ENCODE measurements around the gene RAB26.
A peak's percentile ranks its signal among the peaks of the same experiment; 100 is the strongest.

RAB26 gene

DNA sequence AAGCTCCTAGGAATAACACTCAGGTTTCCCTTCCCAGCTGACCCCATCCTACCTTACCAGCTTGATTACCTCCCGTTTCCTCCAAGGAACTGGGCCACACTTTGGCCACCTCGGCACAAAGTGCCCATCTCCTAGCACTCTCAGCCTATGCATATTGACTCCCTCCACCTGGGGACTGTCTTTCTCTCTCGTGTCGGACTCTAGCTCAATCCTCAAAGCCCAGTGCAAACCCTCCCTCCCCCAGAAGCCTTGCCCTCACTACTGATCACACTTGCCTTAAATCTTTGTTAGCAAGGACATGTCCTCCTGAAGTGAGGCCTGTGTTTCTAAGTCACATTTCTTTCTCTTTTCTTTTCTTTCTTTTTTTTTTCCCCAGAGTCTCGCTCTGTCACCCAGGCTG is 2.6 kb upstream of the RAB26 start:
- DNase-seq = no peak
- H3K4me1 Mint-ChIP-seq = peaks cover 7% of the 10 kb centered on the region
- H3K9me3 Mint-ChIP-seq = no peaks in the 10 kb centered on the region
- no peak overlapping the region for H3K27ac Mint-ChIP-seq
- no peak overlapping the region for H3K4me3 Mint-ChIP-seq
- CTCF ChIA-PET = interaction anchor here (1.0 kb wide), 1 partner anchor 124 kb away, joined by 4 read pairs; no protein-coding TSS in a partner anchor
- no peaks in the 10 kb centered on the region for H3K36me3 Mint-ChIP-seq
- H3K27me3 Mint-ChIP-seq = peaks cover 63% of the 10 kb centered on the region

DNA sequence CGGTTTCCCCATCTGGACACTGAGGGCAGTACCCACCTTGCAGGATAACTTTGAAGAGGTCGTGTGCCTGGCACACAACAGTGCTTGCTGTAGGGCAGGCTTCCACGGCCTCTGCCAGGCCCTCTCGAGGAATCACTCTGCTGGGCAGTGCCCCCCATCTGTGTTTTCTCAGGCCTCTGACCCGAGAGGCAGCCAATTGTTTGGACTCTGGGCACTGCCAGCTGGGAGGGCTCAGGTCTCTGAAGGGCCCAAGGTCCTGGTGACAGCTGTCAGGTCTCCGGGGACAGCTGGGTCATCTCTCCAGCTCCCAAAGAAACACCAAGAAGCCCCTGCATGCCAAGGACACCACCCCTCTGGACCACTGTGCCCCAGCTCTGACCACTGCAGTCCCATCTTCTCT is 1.0 kb upstream of the RAB26 start:
- H3K9me3 Mint-ChIP-seq = no peaks in the 10 kb centered on the region
- peaks cover 58% of the 10 kb centered on the region for H3K27me3 Mint-ChIP-seq
- no peak overlapping the region for H3K27ac Mint-ChIP-seq
- H3K4me1 Mint-ChIP-seq = peaks cover 19% of the 10 kb centered on the region
- H3K4me3 Mint-ChIP-seq = no peak overlapping the region
- CTCF ChIA-PET = interaction anchor here (0.9 to 2.3 kb wide), 5 partner anchors 41 to 143 kb away, joined by 3 to 10 read pairs (median 4); no protein-coding TSS in a partner anchor
- H3K36me3 Mint-ChIP-seq = peaks cover 6% of the 10 kb centered on the region
- DNase-seq = no peak

DNA sequence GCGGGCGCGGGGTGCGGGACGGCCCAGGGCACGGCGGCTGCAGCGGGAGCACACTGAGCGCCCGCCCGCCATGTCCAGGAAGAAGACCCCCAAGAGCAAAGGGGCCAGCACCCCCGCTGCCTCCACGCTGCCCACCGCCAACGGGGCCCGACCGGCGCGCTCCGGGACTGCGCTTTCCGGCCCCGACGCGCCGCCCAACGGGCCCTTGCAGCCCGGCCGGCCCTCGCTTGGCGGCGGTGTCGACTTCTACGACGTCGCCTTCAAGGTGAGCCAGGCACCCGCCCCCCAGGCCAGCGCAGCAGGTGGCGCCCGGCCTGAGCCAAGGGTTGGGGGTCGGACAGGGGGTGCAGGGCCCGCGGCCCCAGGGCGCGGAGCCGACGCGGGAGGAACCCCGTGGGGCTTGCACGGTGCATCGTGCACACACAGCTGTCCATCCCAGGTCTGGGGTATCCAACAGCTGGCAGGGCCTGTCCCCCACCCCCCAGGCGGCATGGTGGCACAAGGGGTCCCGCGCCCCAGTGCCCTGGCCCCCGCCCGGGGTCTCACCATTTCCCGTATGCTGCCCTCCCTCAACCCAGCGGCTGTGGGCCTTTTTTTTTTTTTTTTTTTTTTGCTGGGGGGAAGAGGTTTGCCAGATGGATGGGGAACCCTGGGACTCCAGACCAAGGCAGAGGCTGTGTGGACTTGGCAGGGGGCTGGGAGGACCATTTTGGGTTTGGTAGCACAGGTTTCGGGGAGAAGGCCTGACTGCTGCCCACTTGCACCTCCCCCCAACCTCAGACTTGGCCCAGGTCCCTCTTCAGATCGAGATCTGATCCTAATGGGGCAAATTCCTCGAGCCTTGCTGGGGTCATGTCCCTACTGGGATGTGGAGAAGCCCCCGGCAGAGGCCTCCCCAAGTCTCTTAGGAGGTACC is 547 bp downstream of the RAB26 start:
- Mint-ChIP-seq H3K4me3 (peak overlapping the region; percentile 33), H3K27ac (no peak overlapping the region), H3K27me3 (peaks cover 45% of the 10 kb centered on the region), H3K9me3 (no peaks in the 10 kb centered on the region), H3K4me1 (peaks cover 32% of the 10 kb centered on the region), H3K36me3 (peaks cover 10% of the 10 kb centered on the region)
- CTCF ChIA-PET = interaction anchor here (1.5 to 2.3 kb wide), 2 partner anchors 8 to 144 kb away, joined by 6 to 10 read pairs; no protein-coding TSS in a partner anchor
- peak; percentile 53 for DNase-seq

DNA sequence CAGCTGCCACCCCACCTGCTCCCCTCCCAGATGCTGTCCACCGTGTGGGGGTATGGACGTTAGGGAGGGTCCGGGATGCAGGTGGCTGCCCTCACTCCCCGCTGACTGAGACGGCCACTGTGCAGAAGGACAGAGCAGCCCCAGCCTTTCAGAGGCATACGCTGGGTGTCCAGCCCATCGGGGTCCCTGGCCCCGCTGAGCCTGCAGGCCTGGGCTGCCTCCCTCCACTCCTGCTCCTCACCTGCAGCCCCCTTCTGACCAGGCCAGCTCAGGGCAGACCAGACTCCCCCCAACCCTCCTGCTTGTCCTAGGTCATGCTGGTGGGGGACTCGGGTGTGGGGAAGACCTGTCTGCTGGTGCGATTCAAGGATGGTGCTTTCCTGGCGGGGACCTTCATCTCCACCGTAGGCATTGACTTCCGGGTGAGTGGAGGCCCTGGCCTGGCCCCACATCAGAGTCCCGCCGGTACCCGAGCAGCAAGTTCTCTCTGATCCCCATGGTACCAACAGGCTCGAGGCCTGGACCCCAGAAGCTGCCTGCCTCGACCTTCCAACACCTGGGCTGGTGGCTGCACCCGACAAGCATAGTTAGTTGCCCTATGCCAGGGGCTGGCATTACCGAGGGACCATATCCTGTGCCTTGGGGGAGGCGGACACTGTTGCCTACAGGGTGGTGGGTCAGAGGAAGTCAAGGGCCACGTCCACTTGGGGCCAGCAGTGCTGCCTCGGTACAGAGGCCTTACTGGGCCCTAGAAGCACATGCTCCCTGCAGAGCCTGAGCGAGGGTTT is 1.4 kb downstream of the RAB26 start:
- peaks cover 44% of the 10 kb centered on the region for H3K27me3 Mint-ChIP-seq
- DNase-seq = no peak
- H3K4me1 Mint-ChIP-seq = peaks cover 37% of the 10 kb centered on the region
- no peak overlapping the region for H3K27ac Mint-ChIP-seq
- CTCF ChIA-PET = interaction anchor here (1.0 to 1.5 kb wide), 2 partner anchors 9 kb away, joined by 4 to 6 read pairs; no protein-coding TSS in a partner anchor
- H3K36me3 Mint-ChIP-seq = peaks cover 17% of the 10 kb centered on the region
- no peaks in the 10 kb centered on the region for H3K9me3 Mint-ChIP-seq
- H3K4me3 Mint-ChIP-seq = no peak overlapping the region

DNA sequence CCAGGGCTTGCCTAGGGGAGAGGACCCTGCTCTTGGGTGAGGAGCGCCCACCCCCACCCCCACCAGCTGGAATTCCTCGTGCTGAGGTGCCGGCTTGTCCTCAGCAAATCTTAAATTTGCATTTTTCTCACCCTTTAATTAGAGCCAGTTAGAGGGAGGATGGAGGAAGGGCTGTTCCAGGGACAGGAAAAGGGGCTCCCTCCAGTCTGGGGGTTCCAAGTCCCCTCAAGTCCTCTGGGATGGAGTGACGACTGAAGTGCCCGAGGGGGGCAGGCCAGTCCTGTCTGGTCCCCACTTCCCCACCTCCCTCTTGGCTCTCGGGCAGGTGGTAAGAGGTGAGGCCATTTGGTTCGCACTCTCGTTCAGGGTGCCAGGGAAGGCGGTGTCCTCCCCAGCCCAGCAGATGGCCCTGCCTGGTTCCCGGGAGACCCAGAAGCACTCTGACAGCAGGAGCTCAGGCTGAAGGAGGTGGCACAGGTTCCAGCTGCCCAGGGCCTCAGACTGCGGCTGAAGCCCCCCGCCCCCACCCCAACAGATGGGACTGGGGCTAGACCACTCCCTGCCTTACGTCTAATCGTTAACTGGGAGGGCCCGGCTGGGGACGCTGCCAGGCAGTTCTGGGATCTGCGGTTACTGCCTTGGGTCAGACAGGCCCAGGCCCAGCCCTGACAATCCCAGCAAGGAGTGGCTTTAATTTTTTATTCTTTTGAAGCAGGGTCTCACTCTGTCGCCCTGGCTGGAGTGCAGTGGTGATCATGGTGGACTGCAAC is 2.2 kb downstream of the RAB26 start:
- H3K27ac Mint-ChIP-seq = no peak overlapping the region
- DNase-seq = no peak
- H3K27me3 Mint-ChIP-seq = peaks cover 42% of the 10 kb centered on the region
- CTCF ChIA-PET = interaction anchor here (0.6 to 1.0 kb wide), 4 partner anchors 10 to 351 kb away, joined by 3 to 4 read pairs (median 3); no protein-coding TSS in a partner anchor
- peaks cover 37% of the 10 kb centered on the region for H3K4me1 Mint-ChIP-seq
- H3K9me3 Mint-ChIP-seq = no peaks in the 10 kb centered on the region
- peaks cover 18% of the 10 kb centered on the region for H3K36me3 Mint-ChIP-seq
- H3K4me3 Mint-ChIP-seq = no peak overlapping the region

DNA sequence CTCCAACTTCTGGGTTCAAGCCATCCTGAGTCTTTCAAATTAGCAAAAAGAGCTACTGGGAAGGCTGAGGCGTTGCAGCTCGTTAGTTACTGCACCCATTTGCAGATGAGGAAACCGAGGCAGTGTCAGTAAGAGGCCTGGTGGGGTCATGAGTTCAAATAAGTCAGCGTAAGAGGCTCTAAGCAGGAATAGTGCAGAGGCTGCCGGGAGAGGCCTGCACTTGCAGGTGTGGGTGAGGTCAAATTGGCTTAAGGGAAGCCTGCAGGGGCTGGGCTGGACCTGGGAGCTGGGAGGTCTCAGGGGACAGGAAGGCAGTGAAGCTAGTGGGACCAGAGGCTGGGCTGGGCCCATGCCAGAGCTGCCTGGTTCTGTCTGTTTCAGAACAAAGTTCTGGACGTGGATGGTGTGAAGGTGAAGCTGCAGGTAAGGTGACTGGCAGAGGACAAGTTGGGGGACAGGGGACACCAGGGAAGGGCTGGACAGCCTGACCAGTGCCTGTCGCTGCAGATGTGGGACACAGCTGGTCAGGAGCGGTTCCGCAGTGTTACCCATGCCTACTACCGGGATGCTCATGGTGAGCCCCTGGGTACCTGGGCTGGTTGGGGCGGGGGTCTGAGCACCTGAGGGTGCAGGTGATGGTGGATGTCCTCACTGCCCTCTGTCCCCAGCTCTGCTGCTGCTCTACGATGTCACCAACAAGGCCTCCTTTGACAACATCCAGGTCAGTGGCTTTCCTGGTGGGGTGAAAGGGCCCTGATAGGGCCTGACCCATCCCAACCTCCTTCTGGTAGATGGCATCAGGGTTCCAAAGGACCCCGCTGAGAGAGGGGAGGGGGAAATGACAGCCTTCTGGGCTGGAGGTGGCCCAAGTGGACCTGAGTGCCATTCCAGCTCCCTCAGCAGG is 3.0 kb downstream of the RAB26 start:
- H3K9me3 Mint-ChIP-seq = no peaks in the 10 kb centered on the region
- no peak overlapping the region for H3K27ac Mint-ChIP-seq
- peaks cover 18% of the 10 kb centered on the region for H3K36me3 Mint-ChIP-seq
- peaks cover 36% of the 10 kb centered on the region for H3K27me3 Mint-ChIP-seq
- peak overlapping the region; percentile 58 for H3K4me3 Mint-ChIP-seq
- DNase-seq = no peak
- H3K4me1 Mint-ChIP-seq = peaks cover 41% of the 10 kb centered on the region
- CTCF ChIA-PET = interaction anchor here (0.7 to 1.3 kb wide), 5 partner anchors 11 to 332 kb away, joined by 3 to 4 read pairs (median 3); partner anchors contain the start of gene PKD1

DNA sequence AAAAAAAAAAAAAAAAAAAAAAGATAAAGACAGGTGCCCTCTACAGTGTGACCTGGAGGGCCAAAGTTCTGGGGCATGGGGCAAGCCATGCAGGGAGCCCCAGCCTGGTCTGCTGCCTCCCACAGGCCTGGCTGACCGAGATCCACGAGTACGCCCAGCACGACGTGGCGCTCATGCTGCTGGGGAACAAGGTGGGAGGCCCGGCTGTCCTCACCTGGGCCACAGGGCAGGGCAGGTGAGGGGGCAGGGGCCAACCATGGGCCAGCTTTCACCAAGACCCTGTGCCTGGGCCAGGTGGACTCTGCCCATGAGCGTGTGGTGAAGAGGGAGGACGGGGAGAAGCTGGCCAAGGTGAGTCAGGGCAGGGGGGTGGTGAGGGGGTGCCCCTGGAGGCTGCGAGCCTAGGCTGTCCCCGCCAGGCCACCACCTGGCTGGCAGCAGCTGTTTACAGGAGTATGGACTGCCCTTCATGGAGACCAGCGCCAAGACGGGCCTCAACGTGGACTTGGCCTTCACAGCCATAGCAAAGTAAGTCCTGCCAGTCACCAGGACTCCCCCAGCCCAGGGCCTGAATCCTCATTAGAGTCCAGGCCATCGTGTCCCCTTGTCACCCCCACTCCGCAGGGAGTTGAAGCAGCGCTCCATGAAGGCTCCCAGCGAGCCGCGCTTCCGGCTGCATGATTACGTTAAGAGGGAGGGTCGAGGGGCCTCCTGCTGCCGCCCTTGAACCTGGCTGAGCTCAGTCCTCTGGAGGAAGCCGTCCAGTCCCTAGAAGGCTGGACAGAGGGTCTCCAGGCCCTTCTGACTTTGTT is 4.5 kb downstream of the RAB26 start:
- H3K27me3 Mint-ChIP-seq = peaks cover 21% of the 10 kb centered on the region
- H3K36me3 Mint-ChIP-seq = peaks cover 18% of the 10 kb centered on the region
- CTCF ChIA-PET = interaction anchor here (1.3 kb wide), 2 partner anchors 12 to 17 kb away, joined by 4 to 6 read pairs; partner anchors contain the start of gene PKD1
- no peak for DNase-seq
- H3K4me1 Mint-ChIP-seq = peaks cover 56% of the 10 kb centered on the region
- H3K4me3 Mint-ChIP-seq = peak overlapping the region; percentile 75
- no peaks in the 10 kb centered on the region for H3K9me3 Mint-ChIP-seq
- H3K27ac Mint-ChIP-seq = peak overlapping the region; percentile 67

DNA sequence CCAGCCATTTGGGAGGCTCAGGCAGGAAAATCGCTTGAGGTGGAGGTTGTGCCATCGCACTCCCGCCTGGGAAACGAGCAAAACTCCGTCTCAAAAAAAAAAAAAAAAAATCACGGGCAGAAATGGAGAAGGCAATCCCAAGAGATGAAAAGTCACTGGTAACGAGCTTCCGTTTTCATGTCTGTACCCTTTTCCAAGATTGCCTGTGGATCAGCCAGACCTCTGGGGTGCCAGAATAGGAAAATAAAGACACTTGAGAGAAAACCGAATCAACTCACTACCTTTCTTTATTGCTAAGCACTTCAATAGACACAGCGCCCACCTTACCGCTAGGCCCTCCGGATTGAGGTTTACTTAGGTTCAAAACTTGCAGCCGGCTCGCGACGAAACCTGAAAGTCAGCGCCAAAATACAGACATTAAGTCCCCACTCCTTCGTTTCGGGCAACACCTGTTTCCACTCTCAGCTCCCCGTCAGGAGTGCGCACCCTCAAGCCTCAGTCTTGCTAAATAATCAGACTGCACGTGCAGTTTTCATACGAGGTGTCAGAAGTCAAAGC is 6.2 kb downstream of the RAB26 start:
- DNase-seq = peak; percentile 53
- H3K4me1 Mint-ChIP-seq = peaks cover 57% of the 10 kb centered on the region
- peaks cover 18% of the 10 kb centered on the region for H3K36me3 Mint-ChIP-seq
- H3K9me3 Mint-ChIP-seq = no peaks in the 10 kb centered on the region
- peaks cover 10% of the 10 kb centered on the region for H3K27me3 Mint-ChIP-seq
- H3K4me3 Mint-ChIP-seq = peak overlapping the region; percentile 75
- CTCF ChIA-PET = interaction anchor here (0.7 to 2.2 kb wide), 6 partner anchors 14 to 335 kb away, joined by 3 to 11 read pairs (median 3); partner anchors contain the start of genes NTHL1 and TSC2
- peak overlapping the region; percentile 70 for H3K27ac Mint-ChIP-seq

DNA sequence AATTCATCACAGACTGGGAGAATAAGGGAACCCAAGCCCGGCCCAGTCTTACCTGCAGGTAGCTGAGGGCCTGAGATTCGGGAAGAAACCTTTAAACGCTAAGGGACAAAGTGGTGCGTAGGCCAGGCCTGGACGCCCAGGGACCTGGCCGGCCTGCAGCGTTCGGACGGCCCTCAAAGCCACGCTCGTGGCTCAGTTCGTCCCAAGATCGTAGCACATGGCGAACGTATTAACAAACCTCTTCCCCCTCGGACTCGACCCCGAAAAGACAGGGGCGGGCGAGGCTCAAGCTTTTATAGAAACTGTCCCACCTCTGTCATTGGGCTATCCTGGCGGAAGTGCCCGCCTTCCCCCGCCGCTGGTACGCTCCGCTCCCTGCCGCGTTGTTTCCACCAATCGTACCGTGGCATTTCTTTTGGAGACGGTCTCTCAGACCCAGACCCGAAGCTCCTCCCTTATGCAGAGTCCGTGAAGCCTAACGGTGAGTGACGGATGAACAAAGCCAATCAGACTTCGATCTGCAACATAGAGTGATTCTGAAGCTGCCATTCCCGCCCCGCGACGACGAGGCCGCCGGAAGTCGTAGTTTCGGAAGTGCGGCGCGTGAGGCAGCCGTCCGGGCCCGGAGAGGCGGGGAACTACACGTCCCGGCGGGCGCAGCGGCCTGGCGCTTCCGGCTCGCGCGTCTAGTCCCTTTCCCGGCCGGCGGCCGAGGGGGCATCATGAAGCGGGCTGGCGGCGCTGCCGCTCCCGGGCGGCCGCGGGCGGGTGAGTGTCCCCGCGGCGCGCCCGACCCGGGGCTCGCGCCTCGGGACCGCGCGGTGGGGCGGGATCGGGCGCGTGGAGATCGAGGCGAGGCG is 6.9 kb downstream of the RAB26 start, which contains the start of gene TRAF7:
TSS of gene TRAF7 (plus strand) at position 692 of the 860 bp plus-strand sequence. CDS start 8,139 bp downstream, outside the sequence.
- CTCF ChIA-PET = interaction anchor here (0.7 to 2.2 kb wide), 6 partner anchors 15 to 334 kb away, joined by 3 to 11 read pairs (median 3); partner anchors contain the start of genes NTHL1 and TSC2
- no peaks in the 10 kb centered on the region for H3K9me3 Mint-ChIP-seq
- peak within 1 kb of the TSS; percentile 96 for H3K4me3 Mint-ChIP-seq
- peaks cover 3% of the 10 kb centered on the region for H3K27me3 Mint-ChIP-seq
- peaks cover 18% of the 10 kb centered on the region for H3K36me3 Mint-ChIP-seq
- peak within 1 kb of the TSS; percentile 95 for H3K27ac Mint-ChIP-seq
- DNase-seq = peak; percentile 98
- H3K4me1 Mint-ChIP-seq = peaks cover 51% of the 10 kb centered on the region

DNA sequence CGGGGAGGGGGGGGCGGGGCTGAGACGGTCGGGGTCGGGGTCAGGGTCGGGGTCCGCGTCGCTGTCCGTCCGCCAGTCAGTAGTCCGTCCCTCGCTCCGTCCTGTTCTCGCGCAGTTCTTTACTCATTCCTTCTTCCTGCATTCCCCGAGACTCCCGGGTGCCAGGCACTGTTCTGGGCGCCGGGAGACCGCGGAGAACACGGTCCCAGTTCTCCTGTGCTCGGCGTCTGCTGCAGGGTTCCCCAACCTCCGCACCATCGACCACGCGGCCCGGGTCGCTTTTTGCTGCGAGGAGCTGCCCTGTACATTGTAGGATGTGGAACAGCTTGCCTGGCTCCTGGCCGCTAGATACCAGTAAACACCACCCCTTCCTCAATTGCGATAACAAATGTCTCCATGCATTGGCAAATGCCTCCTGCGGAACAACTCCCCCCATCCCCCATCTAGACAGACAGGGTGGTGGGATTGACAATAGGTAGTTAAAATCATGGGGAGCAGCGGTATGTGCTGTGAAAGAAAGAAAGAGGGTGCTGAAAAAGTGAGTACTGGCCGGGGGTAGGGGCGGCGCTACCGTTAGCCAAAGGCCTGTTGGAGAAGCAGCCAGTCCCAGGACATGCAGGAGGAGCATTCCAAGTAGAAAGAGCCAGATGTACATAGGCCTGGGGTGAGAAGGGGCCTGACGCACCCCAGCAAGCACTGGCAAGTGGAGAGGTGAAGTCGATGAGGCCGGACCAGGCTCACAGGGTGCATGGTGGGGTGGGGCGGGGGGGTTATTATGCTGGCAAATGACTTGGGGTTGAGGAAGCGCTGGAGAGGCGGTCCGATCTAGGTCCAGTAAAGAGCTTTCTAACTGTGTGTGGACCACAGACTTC is 7.8 kb downstream of the RAB26 start:
- Mint-ChIP-seq H3K4me3 (peak overlapping the region; percentile 96), H3K4me1 (peaks cover 48% of the 10 kb centered on the region), H3K27ac (peak overlapping the region; percentile 95), H3K27me3 (no peaks in the 10 kb centered on the region), H3K36me3 (peaks cover 15% of the 10 kb centered on the region), H3K9me3 (no peaks in the 10 kb centered on the region)
- CTCF ChIA-PET = interaction anchor here (0.6 to 2.2 kb wide), 3 partner anchors 15 to 132 kb away, joined by 3 to 11 read pairs (median 5); no protein-coding TSS in a partner anchor
- DNase-seq = peak; percentile 43
